Upper lobe of left lung (tissue), 6 donors: ENCODE measurements around the gene GSK3A. TPM values are rescaled to one million over a fixed set of nuclear protein-coding genes. Genes with fewer than 3 reads are reported as not detected.

Source experiments
- ATAC-seq, 2 donors: fragments of 200-7000 bp; cut with Tn5 transposase; one replicate each; pipeline ENCODE4 v1.9.1; 2022; ENCODE audit warnings: mild to moderate bottlenecking in 2 of 2, moderate library complexity in 2 of 2; ENCODE audit not compliant: low FRiP score in 2 of 2
- DNase-seq, 2 donors: peaks; one replicate each; pipeline ENCODE4 v3.0.0-alpha.2; 2019 to 2020
- H3K27ac ChIP-seq, 4 donors: fragments of 200-600 bp; sonication (generic); one replicate each; pipeline ENCODE4 v1.5.1; 2016 to 2019
- H3K27me3 ChIP-seq, 4 donors: fragments of 200-600 bp; sonication (generic); one replicate each; pipeline ENCODE4 v1.5.1; 2017 to 2019
- H3K36me3 ChIP-seq, 4 donors: fragments of 200-600 bp; sonication (generic); one replicate each; pipeline ENCODE4 v1.5.1; 2016 to 2019
- H3K4me1 ChIP-seq, 4 donors: fragments of 200-600 bp; sonication (generic); one replicate each; pipeline ENCODE4 v1.5.1; 2018 to 2019
- H3K4me3 ChIP-seq, 4 donors: fragments of 200-600 bp; sonication (generic); one replicate each; pipeline ENCODE4 v1.5.1; 2017 to 2019; ENCODE audit warnings: mild to moderate bottlenecking in 2 of 4, moderate library complexity in 1 of 4
- H3K9me3 ChIP-seq, 4 donors: fragments of 200-600 bp; sonication (generic); one replicate each; pipeline ENCODE4 v1.5.1; 2018 to 2019
- EP300 ChIP-seq, 4 donors: sonication (generic); formaldehyde crosslinking; IDR thresholded peaks; one replicate each; pipeline ENCODE4 v1.5.1; 2017; ENCODE audit warnings: antibody characterized with exemption in 4 of 4, control low read depth in 2 of 4
- POLR2A ChIP-seq, 4 donors: fragments of 450-650 bp; IDR thresholded peaks; one replicate each; pipeline ENCODE4 v1.5.1; 2016 to 2017; ENCODE audit warnings: antibody characterized with exemption in 4 of 4, mild to moderate bottlenecking in 2 of 4
- POLR2AphosphoS5 ChIP-seq, 2 donors: sonication (generic); formaldehyde crosslinking; IDR thresholded peaks; one replicate each; pipeline ENCODE4 v1.5.1; 2017; ENCODE audit warnings: antibody characterized with exemption in 2 of 2
- WGBS, 2 donors: methylation state at CpG; one replicate each; pipeline ENCODE4 v1.1.5; 2017 to 2018; 5-methylcytosine and 5-hydroxymethylcytosine counted together
- total RNA-seq, 6 donors: library from RNA; depleted of rRNA in 4 of 6; stranded (reverse); fragments of >200 nt in 4 of 6; gene quantifications; one replicate each; pipeline versions ENCODE4 v1.1.0 to v1.2.1, GENCODE V29; 2016 to 2021
- TF ChIP-seq, protein P1 (sequence below), 6 experiments: fragments of 450-650 bp in 4 of 6; fragments of 200-600 bp in 2 of 6; sonication (generic) in 2 of 6; IDR thresholded peaks; one replicate each; pipeline ENCODE4 v1.5.1; 2016 to 2019; ENCODE audit warnings: antibody characterized with exemption in 6 of 6
- donor health status: DM: no; HTN: no; CAD: no; lungs with moderate emphysema.
- donor health status: DM: no; HTN: yes; CAD: no; lungs with severe emphysema.

GSK3A gene
- total RNA-seq, 6 donors from 2014 or later = 33.2 to 46.9 (median 39.1) TPM

DNA sequence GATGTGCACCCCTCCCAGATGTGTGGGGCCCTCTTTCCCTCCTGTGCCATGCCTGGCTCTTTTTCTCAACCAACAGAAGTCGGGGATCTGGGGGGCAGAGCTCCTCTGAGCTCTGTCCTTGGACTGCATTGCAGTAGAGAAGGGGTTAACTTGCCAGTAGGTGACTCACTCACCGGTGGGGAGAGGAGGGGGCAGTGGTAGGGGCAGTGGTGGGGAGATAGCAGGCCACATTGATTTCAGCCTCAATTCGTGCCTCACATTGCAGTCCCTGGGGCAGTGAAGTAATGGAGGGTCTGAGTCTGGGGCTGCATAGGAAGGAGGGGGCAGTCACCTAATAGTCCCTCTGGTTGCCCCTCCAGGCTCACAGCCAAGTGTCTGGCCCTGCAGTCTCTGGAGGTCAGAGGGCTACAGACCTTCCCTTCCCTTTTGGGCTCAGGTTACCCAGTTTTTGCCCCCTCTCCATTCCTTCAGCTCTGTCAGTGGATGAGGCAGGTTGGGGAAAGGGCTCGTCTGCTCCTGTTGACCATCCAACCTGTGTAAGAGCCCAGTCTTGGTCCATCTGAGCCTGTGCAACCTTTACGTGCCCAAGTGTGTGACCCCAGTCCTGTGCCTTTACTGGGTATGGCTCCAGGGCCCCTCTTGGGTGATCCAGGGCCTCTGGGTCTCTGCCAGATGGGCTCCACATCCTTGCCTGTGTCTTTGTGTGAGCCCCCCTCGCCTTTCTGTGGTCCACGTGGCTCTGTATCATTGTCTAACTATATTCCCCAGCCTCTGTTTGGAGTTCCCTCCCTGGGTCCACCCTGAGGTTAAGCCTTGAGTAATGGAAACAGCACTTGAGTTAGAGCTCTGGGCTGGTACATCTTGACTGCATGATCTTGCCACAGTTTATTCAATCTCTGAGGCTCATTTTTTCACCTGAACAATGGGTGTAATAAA, 39.7 kb upstream of the GSK3A start:
- no peaks in the 10 kb centered on the region for H3K27me3 ChIP-seq
- peaks cover 0 to 4% (median 3%) of the 10 kb centered on the region in 4 donors for H3K36me3 ChIP-seq
- no peaks in the 10 kb centered on the region for H3K9me3 ChIP-seq
- TF ChIP-seq, protein P1, sequence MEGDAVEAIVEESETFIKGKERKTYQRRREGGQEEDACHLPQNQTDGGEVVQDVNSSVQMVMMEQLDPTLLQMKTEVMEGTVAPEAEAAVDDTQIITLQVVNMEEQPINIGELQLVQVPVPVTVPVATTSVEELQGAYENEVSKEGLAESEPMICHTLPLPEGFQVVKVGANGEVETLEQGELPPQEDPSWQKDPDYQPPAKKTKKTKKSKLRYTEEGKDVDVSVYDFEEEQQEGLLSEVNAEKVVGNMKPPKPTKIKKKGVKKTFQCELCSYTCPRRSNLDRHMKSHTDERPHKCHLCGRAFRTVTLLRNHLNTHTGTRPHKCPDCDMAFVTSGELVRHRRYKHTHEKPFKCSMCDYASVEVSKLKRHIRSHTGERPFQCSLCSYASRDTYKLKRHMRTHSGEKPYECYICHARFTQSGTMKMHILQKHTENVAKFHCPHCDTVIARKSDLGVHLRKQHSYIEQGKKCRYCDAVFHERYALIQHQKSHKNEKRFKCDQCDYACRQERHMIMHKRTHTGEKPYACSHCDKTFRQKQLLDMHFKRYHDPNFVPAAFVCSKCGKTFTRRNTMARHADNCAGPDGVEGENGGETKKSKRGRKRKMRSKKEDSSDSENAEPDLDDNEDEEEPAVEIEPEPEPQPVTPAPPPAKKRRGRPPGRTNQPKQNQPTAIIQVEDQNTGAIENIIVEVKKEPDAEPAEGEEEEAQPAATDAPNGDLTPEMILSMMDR (IDR thresholded peaks at IDR 0.05) = no peak
- TF ChIP-seq POLR2A (IDR thresholded peaks at IDR 0.05) (no peak), POLR2AphosphoS5 (IDR thresholded peaks at IDR 0.05) (no peak), EP300 (IDR thresholded peaks at IDR 0.05) (no peak)
- WGBS, 2 donors = 24 to 33% methylated on average over 4 to 7 of the region's 7 CpGs
- DNase-seq = no peak
- H3K4me3 ChIP-seq = peak overlapping the region in 3 of 4 donors; percentile 83 to 88 (median 88)
- H3K27ac ChIP-seq = peak overlapping the region; percentile 96 to 99 (median 96)
- no peak for ATAC-seq
- H3K4me1 ChIP-seq = peaks cover 67 to 89% (median 80%) of the 10 kb centered on the region in 4 donors

DNA sequence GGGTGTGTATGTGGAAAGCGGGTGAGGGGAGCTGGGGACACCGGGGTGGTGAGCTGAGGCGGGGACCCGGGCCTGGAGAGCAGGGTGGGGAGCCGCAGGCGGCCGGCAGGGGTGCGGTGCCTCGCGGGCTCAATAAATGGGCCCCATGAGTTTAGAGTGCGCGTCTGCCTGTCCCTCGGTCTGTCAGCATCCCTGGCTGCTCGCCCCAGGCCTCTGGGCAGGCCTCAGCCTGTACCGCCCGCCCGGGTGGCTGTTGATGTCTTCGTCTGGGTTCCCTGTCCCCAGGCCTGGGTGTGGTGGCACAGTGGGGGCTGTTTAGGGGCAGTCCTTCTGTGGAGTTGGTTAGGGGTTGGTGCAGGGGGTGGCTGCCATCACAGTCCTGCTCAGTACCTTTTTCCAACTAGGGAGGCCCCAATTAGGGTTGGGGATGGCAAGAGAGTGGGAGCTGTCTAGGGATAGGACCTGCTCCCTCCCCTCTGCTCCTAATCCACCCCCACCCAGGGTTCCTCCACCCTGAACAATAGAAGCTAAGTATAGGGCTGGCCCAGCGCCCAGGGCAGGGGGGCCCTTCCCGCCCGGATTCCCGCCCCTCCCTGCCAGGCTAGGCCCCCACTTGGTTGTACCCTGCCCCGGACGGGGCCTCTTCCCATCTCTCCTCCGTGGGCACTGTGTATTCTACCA, 38.9 kb upstream of the GSK3A start:
- peaks cover 72 to 91% (median 82%) of the 10 kb centered on the region in 4 donors for H3K4me1 ChIP-seq
- ATAC-seq = peak in 1 of 2 donors; percentile 2

DNA sequence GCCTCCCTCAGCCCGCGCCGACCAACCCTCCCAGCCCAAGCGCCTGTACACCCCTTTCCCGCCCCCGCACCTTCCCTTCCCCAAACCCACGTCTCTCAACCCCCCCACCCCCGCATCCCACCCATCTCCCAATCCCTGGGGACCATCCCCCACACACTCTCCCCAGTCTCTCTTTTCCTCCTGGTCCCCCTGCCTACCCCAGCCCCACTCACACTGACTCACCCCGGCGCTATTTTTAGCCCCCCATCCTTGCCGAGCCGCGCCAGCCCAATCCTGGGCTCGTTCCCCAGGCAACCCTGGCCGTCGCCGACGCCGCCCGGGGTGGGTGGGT, 38.4 kb upstream of the GSK3A start:
- Histone ChIP-seq H3K9me3 (no peaks in the 10 kb centered on the region), H3K27me3 (no peaks in the 10 kb centered on the region), H3K4me1 (peaks cover 72 to 91% (median 81%) of the 10 kb centered on the region in 4 donors), H3K4me3 (peak overlapping the region; percentile 71 to 88 (median 86)), H3K36me3 (peaks cover 0 to 7% (median 0%) of the 10 kb centered on the region in 4 donors), H3K27ac (peak overlapping the region; percentile 96 to 99 (median 96))
- WGBS, 2 donors = 0 to 6% methylated on average over 7 to 15 of the region's 20 CpGs
- DNase-seq (no peak), ATAC-seq (peak in 1 of 2 donors; percentile 28)
- no peak for TF ChIP-seq POLR2AphosphoS5 (IDR thresholded peaks at IDR 0.05)
- TF ChIP-seq POLR2A (IDR thresholded peaks at IDR 0.05) = no peak
- TF ChIP-seq, protein P1 (IDR thresholded peaks at IDR 0.05) = no peak
- no peak for TF ChIP-seq EP300 (IDR thresholded peaks at IDR 0.05)

More for the DNA sequence above, 38.9 kb upstream of the GSK3A start:
- 15 to 40% methylated on average over 2 to 15 of the region's 25 CpGs for WGBS, 2 donors
- Histone ChIP-seq H3K36me3 (peaks cover 0 to 5% (median 0%) of the 10 kb centered on the region in 4 donors), H3K4me3 (peak overlapping the region; percentile 71 to 88 (median 86)), H3K27me3 (no peaks in the 10 kb centered on the region), H3K27ac (peak overlapping the region; percentile 96 to 99 (median 96)), H3K9me3 (no peaks in the 10 kb centered on the region)
- DNase-seq = peak in 1 of 2 donors; percentile 88
- TF ChIP-seq, protein P1 (IDR thresholded peaks at IDR 0.05) = peak in 3 of 6 experiments; percentile 6 to 21 (median 7)
- TF ChIP-seq POLR2AphosphoS5 (IDR thresholded peaks at IDR 0.05) (peak in 1 of 2 donors; percentile 58), POLR2A (IDR thresholded peaks at IDR 0.05) (peak in 2 of 4 donors; percentile 30 to 38), EP300 (IDR thresholded peaks at IDR 0.05) (no peak)

DNA sequence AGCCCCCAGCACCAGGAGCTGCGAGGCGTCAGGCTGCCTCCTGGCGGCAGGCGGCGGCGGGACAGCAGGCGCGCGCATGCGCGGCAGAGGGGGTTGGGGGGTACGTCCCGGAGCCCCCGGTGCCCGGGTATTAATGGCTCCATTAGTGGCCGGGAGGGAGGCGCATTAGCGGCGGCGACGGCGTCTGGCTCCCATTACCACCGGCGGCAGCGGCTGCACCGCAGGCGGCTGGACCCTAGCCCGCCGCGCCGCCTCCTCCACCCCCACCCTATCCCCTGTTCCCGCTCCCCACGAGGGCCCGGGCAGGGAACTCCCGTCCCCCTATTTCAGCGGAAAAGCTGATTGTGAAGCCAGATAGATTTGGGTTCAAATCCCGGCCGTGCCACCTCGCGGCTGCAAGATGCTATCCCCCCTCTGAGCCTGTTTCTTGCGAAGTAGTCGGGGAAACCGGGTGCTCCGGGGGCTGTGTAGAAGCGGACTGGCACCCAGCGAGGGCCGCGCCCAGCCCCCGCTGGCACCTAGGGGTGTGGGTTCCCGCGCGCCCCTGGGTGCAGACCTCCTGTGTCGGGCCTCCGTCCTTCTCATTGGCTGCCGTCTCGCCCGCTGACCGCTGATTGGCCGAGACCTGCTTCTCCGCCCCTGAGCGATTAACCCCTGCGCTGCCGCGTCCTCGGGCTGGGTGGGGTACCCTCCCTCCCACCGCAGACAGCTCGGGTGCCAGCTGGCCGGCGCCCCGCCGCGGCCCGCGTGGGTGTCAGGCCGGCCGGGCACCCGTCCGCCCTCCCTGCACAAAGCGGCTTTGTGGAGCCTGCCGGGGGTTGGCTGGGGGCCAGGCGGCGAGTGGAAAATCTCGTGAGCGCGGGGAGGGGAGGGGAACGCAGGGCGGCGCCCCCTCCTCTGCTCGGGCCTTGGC, 37.8 kb upstream of the GSK3A start:
- peak overlapping the region; percentile 96 to 99 (median 96) for H3K27ac ChIP-seq
- no peaks in the 10 kb centered on the region for H3K27me3 ChIP-seq
- WGBS, 2 donors = 0 to 1% methylated on average over 23 to 72 of the region's 89 CpGs
- H3K36me3 ChIP-seq = peaks cover 0 to 13% (median 1%) of the 10 kb centered on the region in 4 donors
- H3K4me3 ChIP-seq = peak overlapping the region; percentile 71 to 88 (median 86)
- no peaks in the 10 kb centered on the region for H3K9me3 ChIP-seq
- TF ChIP-seq POLR2A (IDR thresholded peaks at IDR 0.05) (peak in 3 of 4 donors; percentile 19 to 52 (median 48)), EP300 (IDR thresholded peaks at IDR 0.05) (peak in 1 of 4 donors; percentile 22), POLR2AphosphoS5 (IDR thresholded peaks at IDR 0.05) (peak; percentile 50 to 72)
- TF ChIP-seq, protein P1 (IDR thresholded peaks at IDR 0.05) = peak; percentile 92 to 97 (median 95)
- peak; percentile 91 to 96 for DNase-seq
- H3K4me1 ChIP-seq = peaks cover 70 to 91% (median 79%) of the 10 kb centered on the region in 4 donors
- ATAC-seq = peak; percentile 63 to 84
